Stimulated activated CD8-positive, alpha-beta memory T cell treated with anti-CD3 and anti-CD28 coated beads, Interleukin-2, amount 100 ng/mL, for 1 hour (primary cell): ENCODE data around the gene FXN.

Experiments
- DNase-seq, 2 donors: peaks; one replicate each; pipeline ENCODE4 v3.0.0-alpha.2; 2020; ENCODE audit warnings: low read depth in 2 of 2

FXN gene

GRCh38 chr9:69140123-69140735 is 104.7 kb downstream of the FXN start:
- DNase-seq, result no peak

DNA sequence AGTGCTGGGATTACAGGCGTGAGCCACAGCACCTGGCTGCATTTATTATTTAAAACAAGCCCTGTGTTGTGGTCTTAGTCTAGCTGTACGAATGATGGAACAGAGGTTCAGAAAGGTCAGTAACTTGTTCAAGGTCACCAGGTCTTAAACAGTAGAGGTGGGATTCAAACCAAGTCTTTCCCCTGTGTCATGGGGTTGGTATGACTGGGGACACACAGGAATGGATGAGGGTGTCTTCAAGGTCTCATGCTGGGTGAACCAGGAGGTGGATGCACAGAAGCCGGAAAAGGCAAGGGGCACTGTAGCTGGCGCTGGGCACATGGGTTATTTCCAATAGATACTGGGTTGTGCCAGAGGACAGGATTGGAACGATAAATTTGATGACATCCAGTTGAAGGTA is 106.3 kb downstream of the FXN start:
- no peak for DNase-seq

- DNase-seq, result no peak
These were observed 107.7 kb downstream of the FXN start for GRCh38 chr9:69143291-69143690.

- no peak for DNase-seq
These were observed 109.7 kb downstream of the FXN start for GRCh38 chr9:69145144-69145715.

DNA sequence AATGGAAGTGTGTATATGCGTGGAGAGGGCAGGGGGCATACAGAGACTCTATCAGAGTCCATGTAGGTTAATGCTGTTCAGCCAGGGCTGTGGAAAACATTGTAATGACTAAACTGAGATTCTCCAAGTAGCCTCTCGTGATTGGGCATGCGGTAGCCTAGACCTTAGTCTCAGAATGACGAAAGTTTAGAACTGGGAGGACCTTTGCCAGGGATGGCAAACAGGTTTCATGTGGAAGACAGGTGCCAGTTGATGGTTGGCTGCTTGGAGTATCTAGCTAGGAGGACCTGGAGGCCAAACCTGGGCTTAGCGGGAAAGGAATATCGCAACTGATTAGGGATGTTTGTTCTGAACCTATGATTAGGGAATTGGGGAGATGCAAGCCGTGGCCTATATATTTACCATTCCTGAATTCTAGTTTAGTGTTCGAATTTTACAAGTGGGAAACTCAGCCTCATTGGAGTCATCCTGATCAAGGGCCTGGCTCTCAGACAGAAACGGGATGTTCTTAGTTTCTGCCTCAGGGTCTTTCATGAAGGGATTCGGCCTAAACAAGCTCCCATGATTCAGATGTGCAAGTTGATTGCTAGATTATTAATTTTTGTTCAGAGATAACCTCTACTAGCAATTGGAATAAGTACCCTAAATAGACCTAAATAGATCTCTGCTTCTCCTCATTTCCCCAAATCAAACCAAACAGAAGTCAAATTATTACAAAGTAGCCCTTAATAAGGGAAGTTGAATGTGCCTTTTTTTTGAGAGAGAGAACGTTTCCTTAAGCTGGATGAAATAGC is 111.7 kb downstream of the FXN start:
- DNase-seq, result no peak

DNA sequence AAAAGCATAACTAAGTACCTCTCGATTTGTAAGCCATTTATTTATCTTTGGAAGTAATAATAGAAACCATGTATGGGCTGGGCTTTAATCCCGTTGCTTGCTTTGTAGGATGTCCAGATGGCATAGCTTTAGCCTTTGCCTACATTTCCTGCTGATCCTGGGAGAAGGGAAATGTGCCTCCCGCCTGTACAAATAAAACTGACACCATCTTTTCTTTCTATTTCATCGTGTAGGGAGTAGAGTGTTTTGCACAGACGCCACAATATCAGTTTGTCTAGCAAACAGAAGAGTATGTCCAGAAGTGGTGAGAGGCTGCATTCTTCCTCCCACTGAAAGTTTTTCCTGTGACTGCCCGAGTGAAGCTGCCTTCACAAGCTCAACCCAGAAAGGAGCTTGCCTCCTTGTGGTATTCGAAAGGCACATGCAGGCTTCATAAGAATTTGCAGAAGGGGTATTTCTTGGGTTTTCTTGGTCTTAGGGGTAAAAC is 113.8 kb downstream of the FXN start:
- DNase-seq, result no peak
